Hindlimb muscle (tissue), 1 donor: ENCODE measurements around the gene NAGA. TPM values are rescaled to one million over a fixed set of nuclear protein-coding genes. Genes with fewer than 3 reads are reported as not detected.
"Not testable (repeated sequence)": the region's sequence is repeated elsewhere in the genome, so short reads cannot be mapped to it uniquely, and the experiment has no call there.

Experiments used
- DNase-seq: peaks from one replicate; pipeline ENCODE4 v3.0.0-alpha.2; 2013
- polyA plus RNA-seq: library from polyadenylated mRNA; unstranded; fragments of 120-200 nt; gene quantifications from one replicate; pipeline ENCODE4 v1.2.1, GENCODE V29; 2013; ENCODE audit not compliant: insufficient read length

Gene NAGA
- polyA plus RNA-seq, 1 donor, result 19.9 TPM

GRCh38 chr22:42074846-42075676, 4.4 kb upstream of the NAGA start:
- DNase-seq, result no peak

GRCh38 chr22:42074132-42074811, 3.7 kb upstream of the NAGA start, which contains the start of gene PHETA2:
PHETA2 (plus strand) TSS chr22:42074248; CDS start chr22:42077294, 3,046 bp downstream.
- DNase-seq, result peak; percentile 80

GRCh38 chr22:42073621-42074041, 3.0 kb upstream of the NAGA start:
- DNase-seq, result no peak

- DNase-seq, result no peak
Observed at GRCh38 chr22:42072606-42073330, 2.2 kb upstream of the NAGA start.

- not testable (repeated sequence) for DNase-seq
Observed at GRCh38 chr22:42071508-42071907, 896 bp upstream of the NAGA start.

- no peak for DNase-seq
Observed at GRCh38 chr22:42069801-42070516, 653 bp downstream of the NAGA start.

GRCh38 chr22:42068291-42068690, 2.3 kb downstream of the NAGA start:
- no peak for DNase-seq

- no peak for DNase-seq
Observed at GRCh38 chr22:42067671-42068251, 2.9 kb downstream of the NAGA start.

- no peak for DNase-seq
Observed at GRCh38 chr22:42066937-42067336, 3.7 kb downstream of the NAGA start.

- DNase-seq, result no peak
Observed at GRCh38 chr22:42066126-42066761, 4.4 kb downstream of the NAGA start.

GRCh38 chr22:42065438-42066125, 5.0 kb downstream of the NAGA start:
- DNase-seq, result no peak

- DNase-seq, result no peak
Observed at GRCh38 chr22:42064629-42065028, 6.0 kb downstream of the NAGA start.

- no peak for DNase-seq
Observed at GRCh38 chr22:42062506-42063170, 8.0 kb downstream of the NAGA start.

- no peak for DNase-seq
Observed at GRCh38 chr22:42061041-42061440, 9.6 kb downstream of the NAGA start.

GRCh38 chr22:42060489-42060888, 10.1 kb downstream of the NAGA start:
- DNase-seq, result no peak

GRCh38 chr22:42056757-42057511, 13.7 kb downstream of the NAGA start:
- no peak for DNase-seq

- DNase-seq, result no peak
Observed at GRCh38 chr22:42052765-42053164, 17.8 kb downstream of the NAGA start.

GRCh38 chr22:42050641-42051180, 19.9 kb downstream of the NAGA start:
- no peak for DNase-seq

GRCh38 chr22:42041784-42042183, 28.8 kb downstream of the NAGA start:
- no peak for DNase-seq
